Renal pelvis (tissue), 4 donors: ENCODE data around the gene AGFG1. TPM values are rescaled to one million over a fixed set of nuclear protein-coding genes. Genes with fewer than 3 reads are reported as not detected.

Experiments used
- DNase-seq: peaks from one replicate; pipeline ENCODE4 v3.0.0-alpha.2; 2013
- polyA plus RNA-seq, 3 donors: library from polyadenylated mRNA; unstranded; fragments of 120-200 nt; gene quantifications; one replicate each; pipeline ENCODE4 v1.2.1, GENCODE V29; 2013; ENCODE audit not compliant: insufficient read length in 3 of 3

The AGFG1 gene
- polyA plus RNA-seq, 3 donors: 68.5 to 78.6 (median 71.1) TPM

GRCh38 chr2:227606476-227606875, 134.5 kb downstream of the AGFG1 start:
- DNase-seq: no peak

- DNase-seq: no peak
Observed at GRCh38 chr2:227607941-227608340, 136.0 kb downstream of the AGFG1 start.

- no peak for DNase-seq
Observed at GRCh38 chr2:227608561-227609338, 136.8 kb downstream of the AGFG1 start.

GRCh38 chr2:227610123-227610522, 138.2 kb downstream of the AGFG1 start:
- DNase-seq: no peak

Other genes starting within 250 kb of the AGFG1 start
- gene MFF, start 146.9 kb upstream of the AGFG1 start, polyA plus RNA-seq: 100 to 1,000 TPM; 121 to 144 (median 126) TPM
- under 1 TPM; 0.11 to 0.16 (median 0.16) TPM for gene TM4SF20, start 92.8 kb upstream of the AGFG1 start, polyA plus RNA-seq
- gene SCYGR1, start 84.2 kb upstream of the AGFG1 start, polyA plus RNA-seq: not detected
- gene SCYGR2, start 126.7 kb downstream of the AGFG1 start, polyA plus RNA-seq: not detected
- not detected for gene SCYGR3, start 142.7 kb downstream of the AGFG1 start, polyA plus RNA-seq
- under 1 TPM in 1 of 3 donors, not detected in 2; 0.09 TPM for gene SCYGR4, start 145.3 kb downstream of the AGFG1 start, polyA plus RNA-seq
- gene SCYGR5, start 194.6 kb downstream of the AGFG1 start, polyA plus RNA-seq: not detected
- 10 to 100 TPM in 2 of 3 donors, 1 to 10 TPM in 1; 7.4 to 11.6 (median 10.6) TPM for gene SLC19A3, start 245.9 kb downstream of the AGFG1 start, polyA plus RNA-seq